Measurements from ENCODE around the gene YIF1A.
"Not testable (repeated sequence)": the region's sequence is repeated elsewhere in the genome, so short reads cannot be mapped to it uniquely, and the experiment has no call there.

DNA sequence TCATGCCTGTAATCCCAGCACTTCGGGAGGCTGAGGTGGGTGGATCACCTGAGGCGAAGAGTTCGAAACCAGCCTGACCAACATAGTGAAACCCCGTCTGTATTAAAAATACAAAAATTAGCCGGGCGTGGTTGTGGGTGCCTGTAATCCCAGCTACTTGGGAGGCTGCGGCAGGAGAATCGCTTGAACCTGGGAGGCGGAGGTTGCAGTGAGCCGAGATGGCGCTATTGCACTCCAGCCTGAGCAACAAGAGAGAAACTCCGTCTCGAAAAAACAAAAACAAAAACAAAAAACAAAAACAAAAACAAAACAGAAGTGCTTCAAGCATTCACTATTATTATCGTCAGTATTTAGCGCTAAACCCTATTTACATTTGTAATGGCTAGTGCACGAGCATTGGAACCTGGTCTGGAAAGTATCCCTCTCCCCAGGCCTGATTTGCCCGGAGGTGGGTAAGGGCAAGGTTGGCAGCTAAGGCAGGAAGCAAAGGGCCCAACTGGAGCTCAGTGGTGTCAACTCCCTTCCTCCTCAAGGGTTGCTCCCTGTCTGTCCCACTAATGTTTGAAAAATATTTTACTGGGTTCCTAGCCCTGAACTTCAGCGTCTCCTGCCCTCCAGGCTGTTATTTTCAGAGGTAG is 22.0 kb upstream of the YIF1A start:
- not testable (repeated sequence) for TF ChIP-seq EZH2 (IDR thresholded peaks at IDR 0.05; ENCODE audit: insufficient read depth, poor library complexity, severe bottlenecking); EZH2phosphoT487 (IDR thresholded peaks at IDR 0.05; ENCODE audit: insufficient read depth, low read depth)
